Activated CD4-positive, alpha-beta T cell treated with anti-CD3 and anti-CD28 coated beads, Interleukin-2, amount 50 U/mL, for 48 hours (primary cell): ENCODE data around the gene FER1L5.

Experiments used
- DNase-seq, 2 experiments: peaks; one replicate each; pipeline ENCODE4 v3.0.0-alpha.2; 2020

FER1L5 gene

DNA sequence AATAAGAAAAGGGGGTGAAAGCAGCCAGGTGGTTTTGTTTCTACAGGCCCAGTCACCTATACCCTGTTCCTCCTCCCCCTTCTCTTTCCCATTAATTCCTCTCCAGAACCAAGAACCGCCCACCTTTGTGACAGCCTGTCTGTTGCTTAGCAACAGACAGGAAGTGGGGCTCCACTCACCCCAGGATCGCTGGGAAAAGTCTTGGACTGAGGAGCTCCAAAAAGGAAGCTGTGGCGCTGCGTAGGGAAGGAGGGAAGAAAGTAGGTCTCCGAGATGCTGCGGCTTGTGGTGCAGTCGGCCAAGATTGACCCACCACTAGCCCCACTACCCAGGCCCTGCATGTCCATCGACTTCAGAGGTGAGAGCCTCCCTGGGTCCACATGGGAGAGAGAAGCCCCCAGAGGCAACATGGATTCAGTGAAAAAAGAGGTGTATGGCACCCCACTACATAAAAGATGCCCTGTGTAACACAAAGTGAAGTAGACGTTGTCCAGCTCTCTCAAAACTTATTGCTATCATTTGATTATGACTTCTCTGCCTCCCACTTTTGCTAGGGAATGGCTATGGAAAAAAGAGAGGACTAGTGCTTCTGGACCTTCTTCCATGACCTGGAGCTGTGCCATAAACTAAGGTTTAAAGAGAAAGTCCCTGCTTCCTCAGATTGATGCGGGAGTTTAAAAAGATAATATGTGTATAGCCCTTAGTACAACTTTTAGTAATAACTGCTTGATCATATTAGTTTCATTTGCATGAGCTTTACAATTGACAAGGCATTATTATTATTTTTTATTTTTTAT, at the start of gene FER1L5:
Gene FER1L5 (plus strand): TSS at position 201 of the 797 bp plus-strand sequence. CDS start 73 bp downstream, at position 274.
- no peak for DNase-seq

DNA sequence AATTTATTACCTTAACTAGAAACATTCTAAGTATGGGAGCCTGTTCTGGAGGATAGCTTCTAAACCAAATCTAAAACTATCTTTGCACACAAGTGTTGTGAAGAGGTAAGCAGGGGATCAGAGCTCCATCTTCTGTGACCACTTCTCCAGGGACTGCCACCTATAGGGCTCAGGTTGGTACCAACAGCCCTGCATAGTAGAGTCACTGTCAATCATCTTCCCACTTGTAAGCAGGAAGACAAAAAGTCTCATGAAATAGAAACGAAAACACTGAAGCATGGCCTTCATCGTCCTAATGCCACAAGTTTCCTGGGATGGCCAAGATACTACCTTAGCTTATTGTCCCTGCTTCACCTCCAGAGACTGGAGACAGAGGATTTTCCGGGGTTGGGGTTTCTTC, 48.3 kb upstream of the FER1L5 start:
- DNase-seq: no peak

DNA sequence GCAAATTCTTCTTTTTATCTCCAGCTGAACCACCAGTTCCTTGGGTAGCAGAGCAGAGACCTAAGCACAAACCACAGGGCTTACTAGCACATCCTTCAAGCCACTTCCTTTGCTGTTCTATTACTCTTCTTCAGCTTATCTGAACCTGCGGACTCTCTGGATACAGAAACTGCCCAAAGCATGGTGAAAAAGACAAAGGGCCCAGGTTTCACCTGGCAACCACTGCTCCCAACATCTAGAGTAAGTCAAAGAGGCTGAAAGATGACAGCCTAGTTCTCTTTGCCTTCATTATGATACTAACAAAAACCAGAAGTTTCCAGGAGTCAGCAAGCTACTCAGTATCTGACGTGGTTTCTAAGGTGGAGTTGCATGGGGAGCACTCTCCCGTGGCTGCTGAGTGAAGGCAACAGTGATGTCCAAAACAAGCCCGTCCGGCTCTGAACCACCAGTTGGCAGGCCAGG, 47.8 kb upstream of the FER1L5 start:
- DNase-seq: peak in 1 of 2 experiments; percentile 25

DNA sequence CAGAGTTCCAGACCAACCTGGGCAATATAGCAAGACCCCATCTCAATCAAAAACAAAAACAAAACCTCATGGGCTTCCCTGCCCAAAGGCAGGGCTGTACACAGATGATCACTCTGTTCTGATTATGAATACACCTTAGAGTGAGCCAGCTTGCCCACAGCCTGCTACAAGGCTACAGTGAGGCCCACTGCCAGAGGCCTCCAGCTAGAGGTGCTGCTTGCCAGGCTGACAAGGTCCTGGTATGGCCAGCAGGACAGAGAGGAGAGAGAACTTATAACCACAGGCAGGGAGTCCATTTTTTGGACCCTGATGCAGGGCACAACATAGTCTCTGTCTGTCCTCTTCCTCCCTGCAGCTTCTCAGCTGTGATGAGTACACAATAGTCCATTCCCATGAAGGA, 46.0 kb upstream of the FER1L5 start:
- DNase-seq: no peak

DNA sequence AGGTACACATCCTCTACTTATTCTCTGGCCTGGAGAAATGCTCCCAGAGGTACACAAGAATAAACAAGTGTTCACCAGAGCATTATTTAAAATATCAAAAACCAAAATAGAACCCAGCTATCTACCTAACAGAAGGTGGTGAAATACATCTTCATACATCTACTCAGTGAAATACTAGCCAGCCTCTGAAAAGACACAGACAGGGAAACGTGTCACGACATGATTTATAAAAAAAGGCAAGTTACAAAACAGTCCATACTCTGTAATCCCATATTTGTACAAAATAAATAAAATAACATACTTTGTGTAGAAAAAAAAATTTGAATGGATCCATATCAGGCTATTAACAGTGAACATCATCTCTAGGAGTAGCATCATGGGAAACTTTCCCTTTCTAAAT, 42.6 kb upstream of the FER1L5 start:
- no peak for DNase-seq

DNA sequence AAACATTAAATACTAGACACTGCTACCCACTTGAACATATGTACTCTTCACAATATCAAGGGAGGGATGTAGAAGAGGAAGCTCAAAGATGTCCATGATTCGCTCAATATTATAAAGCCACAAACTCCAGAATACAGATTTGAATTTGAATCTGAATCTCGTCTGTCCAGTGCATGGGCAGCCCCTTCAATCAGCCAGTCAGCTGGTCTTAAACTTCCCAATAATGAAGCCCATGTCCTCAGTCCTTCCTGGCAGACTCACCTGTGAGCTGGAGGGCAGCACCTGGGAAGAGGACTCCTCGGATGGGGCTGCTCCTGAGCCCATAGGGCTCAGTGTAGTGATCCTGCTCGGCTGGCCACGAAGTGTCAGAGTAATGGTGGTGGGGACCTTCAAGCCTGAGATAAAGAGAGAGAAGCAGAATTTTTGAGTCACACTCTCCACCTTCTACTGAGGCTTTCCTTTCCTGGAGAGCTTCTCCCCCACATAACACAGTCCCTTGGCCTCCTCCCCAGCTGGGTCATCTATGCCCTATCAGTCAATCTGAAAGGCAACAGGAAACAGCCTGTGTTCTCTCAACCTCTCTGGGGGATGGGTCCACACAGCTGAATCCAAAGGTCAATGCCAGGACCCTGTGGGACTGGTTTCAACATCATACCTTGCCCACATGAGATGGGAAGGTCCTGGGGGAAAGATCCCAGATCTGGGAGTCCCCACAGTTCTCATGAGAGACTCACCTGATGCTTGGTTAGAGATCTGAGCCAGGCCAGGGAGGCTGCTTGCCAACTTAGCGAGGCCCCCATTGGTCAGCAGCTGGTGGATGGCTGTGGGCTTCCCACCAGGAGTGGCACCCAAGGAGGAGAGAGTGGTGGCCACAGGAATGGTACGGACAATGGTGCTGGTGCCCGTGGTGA, 40.9 kb upstream of the FER1L5 start:
- peak; percentile 15 to 38 for DNase-seq

DNA sequence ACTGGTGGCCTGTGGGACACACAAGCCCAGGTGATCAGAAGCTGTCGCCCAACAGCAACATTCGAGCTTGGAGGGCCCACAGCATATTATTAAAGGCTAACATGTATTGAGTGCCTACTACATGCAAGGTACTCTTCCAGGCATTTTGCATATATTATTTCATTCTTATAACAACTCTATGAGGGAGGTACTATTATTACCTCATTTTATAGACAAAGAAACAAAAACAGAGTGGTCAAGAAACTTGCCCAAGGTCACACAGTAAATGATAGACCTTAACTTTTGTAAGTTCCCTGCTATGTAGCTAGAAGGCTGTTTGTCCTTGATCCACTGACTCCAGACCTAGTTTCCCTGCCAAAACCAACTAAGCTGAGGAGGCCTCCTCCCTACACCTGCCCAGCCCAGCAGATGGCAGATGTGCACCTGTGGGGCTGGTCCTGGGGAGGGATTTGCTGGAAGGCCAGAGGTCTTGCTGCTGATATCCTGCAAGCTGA, 40.2 kb upstream of the FER1L5 start:
- no peak for DNase-seq

DNA sequence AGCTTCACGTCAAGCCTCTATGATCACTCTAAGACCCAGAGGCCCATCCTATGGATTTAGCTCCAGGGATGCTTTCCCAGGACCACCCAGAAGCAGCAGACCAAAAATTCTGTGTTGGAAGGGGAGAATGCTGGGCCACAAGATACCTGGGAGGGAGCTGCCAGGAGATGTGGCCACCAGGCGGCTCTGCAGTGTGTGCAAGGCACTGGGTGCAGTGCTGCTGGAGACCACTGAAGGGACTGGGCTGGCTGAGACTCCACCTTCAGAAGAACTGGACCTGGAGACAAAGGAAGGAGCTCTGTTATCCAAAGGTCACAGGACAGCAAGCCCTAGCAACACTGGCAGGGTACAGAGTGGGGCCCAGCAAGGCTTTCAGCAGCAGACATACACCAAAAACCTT, 38.5 kb upstream of the FER1L5 start:
- DNase-seq: no peak

DNA sequence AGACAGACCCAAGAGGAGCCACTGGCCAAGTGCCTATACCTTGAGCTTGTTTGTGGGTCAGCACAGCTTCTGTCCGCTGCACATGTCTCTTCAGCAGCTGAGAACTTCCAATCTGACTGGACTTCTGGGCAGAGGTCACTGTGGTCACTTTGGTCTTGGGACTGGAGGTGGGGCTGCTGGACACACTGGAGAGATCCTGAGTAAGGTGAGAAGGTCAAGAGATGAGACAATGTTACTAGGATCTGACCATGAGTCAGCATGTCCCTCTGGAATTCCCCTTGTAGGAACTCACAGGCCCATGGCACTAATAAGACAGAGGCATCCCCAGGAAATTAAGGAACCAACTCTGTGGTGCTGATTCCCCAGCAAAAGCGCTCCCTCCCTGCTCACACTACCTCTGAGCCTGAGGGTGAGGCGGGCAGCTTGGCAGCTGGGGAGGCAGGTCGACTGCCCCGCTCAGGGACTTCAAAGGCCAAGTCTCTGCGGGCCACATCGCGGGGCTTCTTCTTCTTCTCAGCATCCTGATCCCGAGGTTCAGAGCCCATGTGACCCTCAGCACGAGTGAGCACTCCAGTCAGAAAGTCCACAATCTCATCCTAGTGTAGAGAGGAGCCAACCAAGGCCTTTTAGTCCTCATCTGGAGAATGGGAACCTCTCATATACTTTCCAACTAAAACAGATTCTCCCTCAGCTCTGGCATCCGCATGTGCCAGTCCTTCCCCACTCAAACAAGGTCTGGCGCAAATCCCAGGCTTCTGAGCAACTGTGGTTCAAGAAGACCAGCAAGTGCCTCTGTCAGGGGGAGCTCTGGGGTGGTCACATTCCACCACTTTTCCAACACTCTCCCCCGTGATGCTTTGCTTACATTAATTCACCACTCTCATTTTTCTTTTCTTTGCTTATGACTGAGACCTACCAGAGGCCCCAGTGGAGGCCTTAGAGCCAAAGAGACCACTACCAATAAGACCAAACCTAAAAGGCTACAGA, 33.8 kb upstream of the FER1L5 start:
- no peak for DNase-seq

DNA sequence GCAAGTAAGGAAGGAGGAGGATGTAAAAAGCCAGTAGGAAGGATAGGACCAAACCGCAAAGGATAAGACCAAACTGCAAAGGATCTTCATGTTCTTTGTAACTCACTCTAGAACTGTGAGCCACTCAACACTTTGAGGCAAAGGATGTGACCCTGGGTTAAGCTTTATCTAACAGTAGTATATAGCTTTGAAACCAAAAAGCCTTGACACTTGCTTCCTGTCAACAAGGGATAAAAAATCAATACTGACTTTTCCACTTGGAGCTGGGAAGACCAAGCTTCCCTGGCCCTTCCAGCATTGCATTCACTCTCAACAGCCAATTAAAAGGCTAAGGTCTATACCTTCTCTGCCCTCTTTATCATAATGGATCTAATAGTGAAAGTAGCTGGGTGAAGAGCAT, 26.4 kb upstream of the FER1L5 start:
- no peak for DNase-seq

DNA sequence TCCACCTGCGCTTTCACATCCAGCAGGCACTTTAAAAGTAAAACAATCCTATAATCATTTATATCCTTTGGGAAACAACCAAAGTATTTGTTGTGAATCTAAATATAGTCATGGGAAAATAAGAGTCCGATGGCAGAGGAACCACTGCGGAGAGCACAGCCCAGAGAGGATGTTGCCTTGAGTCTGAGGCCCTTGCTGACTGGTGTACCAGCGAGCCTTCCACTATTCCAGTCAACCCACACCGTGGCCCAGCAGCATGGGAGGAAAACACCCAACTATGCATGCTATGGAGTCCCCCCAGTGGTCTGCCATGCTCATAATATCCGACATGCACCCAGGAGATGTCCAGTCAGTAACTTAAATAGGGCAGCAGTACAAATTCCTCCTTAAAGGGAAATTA, 26.0 kb upstream of the FER1L5 start:
- no peak for DNase-seq

DNA sequence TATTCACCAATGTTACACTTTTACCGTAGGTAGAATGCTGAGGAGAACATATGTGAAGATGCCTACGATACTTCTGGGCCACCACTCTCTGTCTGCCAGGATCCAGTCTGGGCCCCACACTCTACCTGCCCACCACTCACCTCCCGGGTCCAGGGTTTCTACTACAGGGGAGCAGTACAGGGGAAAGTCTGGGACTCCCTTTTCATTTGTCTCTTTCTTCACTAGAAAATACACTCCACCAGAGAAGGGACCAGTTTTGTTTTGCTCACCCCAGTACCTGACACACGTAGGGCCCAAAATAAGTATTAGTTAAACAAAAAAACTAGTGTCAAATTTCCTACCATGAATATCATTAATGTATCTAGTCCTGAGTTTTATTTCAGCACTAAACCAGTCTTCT, 25.6 kb upstream of the FER1L5 start:
- no peak for DNase-seq

DNA sequence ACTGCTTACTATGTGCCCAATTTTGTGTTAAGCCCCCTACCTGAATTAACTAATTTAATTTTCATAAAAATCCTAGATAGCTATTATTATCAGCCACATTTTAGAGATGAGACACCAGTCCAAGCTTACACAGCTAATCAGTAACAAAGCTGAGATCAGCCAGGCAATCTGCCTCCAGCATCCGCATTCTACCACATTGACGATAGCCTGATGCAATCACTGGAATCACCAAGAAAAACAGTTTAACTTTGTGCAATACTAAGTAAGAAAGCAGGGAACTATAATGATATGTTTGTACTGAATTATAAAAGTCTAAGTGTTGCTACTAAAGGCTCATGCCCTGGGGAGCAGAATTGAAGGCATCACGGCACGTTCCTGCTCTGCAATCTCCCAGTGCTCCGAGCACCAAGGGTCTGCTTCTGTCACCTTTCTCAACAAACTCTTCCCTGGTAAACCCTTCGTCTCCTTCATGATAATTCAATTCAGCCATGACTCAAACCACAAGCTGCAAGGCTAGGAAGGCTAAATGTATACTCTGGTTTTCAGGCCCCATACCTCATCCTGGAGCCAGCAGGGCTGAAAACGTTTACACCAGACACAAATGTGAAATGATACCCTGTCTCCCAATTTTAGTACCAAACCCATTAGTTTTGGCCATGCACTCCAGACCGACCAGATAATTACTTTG, 23.8 kb upstream of the FER1L5 start:
- no peak for DNase-seq

DNA sequence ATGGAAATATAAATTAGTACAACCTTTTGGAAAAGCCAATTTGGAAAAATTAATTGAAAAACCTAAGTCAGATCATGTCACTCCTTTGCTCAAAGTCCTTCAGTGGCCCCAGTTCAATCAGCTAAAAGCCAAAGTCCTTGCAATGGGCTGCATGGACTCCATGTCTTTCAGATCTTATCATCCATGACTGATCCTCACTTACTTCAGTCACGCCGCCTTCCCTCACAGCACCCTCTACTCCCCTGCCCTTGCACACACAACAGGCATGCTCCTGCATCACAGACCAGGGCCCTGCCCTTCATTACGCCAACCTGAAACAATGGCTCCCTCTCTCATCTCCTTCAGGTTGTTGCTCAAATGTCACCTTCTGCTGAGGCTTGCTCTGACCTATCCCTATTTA, 20.0 kb upstream of the FER1L5 start:
- DNase-seq: no peak

DNA sequence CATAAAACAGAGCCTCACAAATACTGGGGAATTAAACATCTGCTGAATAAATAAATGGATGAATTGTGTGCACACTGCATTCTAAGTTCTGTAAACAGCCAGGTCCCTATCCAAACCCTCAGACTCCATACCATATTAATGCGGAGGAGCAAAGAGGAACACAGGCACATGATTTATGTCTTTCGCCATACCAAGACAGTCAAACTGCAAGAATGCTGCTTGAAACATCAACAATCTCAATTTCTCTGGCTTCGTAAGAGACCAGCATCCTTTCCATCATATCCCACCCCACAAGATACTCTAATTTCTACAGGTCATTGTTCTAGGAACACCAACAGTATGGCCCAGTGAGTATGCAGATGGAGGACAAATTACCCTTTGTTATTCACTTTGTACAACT, 19.4 kb upstream of the FER1L5 start:
- DNase-seq: no peak

DNA sequence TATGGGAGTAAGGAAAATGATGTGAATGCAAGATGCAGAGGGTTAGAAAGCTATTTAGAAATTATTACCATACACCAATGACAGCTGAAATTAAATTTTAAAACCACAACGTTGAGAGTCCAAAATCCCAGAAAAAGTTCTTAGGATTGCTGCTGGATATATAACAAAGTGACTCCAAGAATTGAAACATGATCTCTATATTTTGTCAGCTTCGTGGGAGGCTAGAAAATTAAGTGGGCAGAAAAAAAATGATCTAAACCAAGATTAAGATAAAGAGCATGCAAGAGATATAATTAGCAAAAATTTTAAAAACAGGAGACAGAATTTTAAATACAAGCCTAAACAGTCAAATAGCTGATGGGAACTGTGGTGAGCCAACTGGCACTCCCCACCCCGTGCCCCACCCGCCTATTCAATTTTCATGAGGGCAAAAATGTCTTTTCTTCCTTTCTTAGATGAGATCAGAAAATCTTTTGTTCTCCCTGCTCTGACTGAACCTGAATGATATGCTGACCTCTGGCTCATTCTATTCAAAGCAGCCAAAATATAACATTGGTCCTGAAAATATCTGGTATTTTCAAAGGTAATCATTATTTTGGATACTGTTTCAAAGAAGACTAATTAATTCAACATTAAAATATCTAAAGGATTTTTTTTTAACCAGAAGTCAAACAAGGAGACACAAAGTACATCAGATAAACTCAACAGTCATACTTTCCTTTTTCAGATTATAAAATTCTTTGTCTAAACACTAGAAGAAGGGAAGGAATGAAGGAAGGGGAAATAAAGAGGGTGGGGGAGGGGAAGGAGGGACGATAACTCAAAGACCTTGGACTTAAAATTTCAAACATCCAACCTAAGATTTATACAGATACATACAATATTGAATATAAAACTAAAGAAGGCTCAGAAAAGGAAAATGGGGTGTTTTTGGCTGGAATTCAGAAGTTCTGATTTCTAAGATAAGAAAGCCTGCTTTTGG, 16.7 kb upstream of the FER1L5 start:
- no peak for DNase-seq

DNA sequence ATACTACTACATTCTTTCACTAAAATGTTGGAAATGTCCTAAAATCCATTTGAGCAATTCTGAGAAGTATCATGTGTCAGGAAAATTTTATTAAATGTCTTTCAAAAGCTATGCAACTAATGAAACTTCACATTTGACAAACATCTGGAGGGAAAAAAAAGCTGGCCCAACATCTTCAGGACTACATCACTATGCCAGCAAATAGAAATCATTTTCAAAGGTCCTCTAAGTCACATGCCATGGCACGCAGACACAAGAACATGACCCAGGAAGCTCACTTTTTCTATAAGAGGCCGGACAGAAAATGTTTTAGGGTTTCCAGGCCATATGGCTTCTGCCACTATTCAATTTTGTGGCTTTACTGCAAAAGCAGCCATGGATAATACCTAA, 16.0 kb upstream of the FER1L5 start:
- no peak for DNase-seq

DNA sequence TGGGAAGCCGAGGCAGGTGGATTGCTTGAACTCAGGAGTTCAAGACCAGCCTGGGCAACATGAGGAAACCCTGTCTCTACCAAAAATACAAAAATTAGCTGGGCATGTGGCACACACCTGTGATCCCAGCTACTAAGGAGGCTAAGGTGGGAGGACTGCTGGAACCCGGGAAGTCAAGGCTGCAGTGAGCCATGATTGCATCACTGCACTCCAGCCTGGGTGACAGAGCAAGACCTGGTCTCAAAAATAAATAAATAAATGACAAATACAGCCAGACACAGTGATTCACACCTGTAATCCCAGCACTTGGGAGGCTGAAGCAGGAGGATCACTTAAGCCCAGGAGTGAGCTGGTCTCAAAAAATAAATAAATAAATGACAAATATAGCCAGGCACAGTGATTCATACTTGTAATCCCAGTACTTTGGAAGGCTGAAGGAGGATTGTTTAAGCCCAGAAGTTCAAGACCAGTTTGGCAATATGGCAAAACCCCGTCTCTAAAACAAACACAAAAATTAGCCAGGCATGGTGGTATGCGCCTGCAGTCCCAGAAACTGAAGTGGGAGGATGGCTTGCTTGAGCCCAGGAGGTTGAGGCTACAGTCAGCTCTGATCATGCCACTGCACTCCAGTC, 10.6 kb upstream of the FER1L5 start:
- no peak for DNase-seq

DNA sequence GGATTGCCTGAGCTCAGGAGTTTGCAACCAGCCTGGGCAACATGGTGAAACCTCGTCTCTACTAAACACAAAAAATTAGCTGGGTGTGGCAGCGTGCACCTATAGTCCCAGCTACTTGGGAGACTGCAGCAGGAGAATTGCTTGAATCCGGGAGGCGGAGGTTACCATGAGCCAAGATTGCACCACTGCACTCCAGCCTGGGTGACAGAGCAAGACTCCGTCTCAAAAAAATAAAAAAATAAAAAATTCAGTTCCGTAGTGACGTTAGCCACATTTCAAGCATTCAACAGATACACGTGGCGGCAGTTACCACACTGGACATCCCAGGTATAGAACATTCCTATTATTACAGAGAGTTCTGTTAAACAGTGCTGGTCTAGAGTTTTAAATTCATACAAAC, 8.9 kb upstream of the FER1L5 start:
- DNase-seq: no peak

DNA sequence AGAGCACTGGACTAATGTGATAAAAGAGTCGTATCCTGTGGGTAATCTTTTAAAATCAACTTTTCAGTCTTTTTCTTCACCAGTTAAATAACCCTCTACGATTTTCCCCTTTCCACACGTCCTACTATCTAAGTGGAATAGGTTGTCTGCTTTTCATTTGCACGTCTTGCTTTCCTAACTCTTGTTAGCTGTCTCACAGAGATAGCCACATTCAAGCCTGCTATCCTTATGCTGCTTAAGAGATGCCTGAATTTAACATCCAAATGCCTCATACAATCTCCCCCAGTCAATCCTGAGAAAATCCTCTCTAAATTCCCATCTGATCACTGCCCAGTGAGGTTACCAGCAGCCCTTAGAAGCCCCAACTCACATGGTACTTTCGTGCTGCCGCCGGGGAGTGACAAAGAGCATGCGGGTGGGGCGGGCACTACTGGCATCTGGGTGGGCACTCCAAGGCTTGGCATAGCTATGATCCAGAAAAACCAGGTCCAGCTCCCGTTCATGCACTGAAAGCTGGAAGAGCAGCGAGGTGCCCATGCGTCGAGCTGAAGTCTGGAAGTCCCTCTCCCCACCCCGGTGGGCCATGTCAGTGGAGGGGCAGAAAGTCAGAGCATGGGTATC, 5.9 kb upstream of the FER1L5 start:
- DNase-seq: peak in 1 of 2 experiments; percentile 3
